Measurements from ENCODE around the gene S100A9. TPM values are rescaled to one million over a fixed set of nuclear protein-coding genes. Genes with fewer than 3 reads are reported as not detected.

Gene S100A9
- total RNA-seq, 1 experiment from 2014 or later: not detected

- no peaks in the 10 kb centered on the region for H3K79me1 ChIP-seq (ENCODE audit: insufficient read depth, low read depth, low read length, poor library complexity, severe bottlenecking)
- DNase-seq: peak; percentile 58
- Mint-ChIP-seq H3K4me3 (no peak within 1 kb of the TSS), H3K27me3 (ENCODE audit: low read depth) (peaks cover 30% of the 10 kb centered on the region), H3K27ac (no peak within 1 kb of the TSS; a peak in 1 of 7 replicates), H3K9me3 (no peaks in the 10 kb centered on the region), H3K4me1 (peaks cover 0 to 1% of the 10 kb centered on the region in 2 experiments; a peak in 1 of 4 replicates), H3K36me3 (ENCODE audit: insufficient read depth in 1 of 3, low read depth in 3 of 3) (no peaks in the 10 kb centered on the region; a peak in 1 of 7 replicates)
- no peak within 1 kb of the TSS for H2AK5ac ChIP-seq (ENCODE audit: insufficient read length, low read length)
- H3K4ac ChIP-seq (ENCODE audit: low read depth, low read length): no peak within 1 kb of the TSS
- H3K4me1 ChIP-seq (ENCODE audit: insufficient read depth, low read length): no peaks in the 10 kb centered on the region
- H3K9ac ChIP-seq (ENCODE audit: extremely low read depth, insufficient read length, low read length): no peak within 1 kb of the TSS
- H4K5ac ChIP-seq (ENCODE audit: insufficient read length, low read depth, low read length): no peak within 1 kb of the TSS
- no peak within 1 kb of the TSS for H3T11ph ChIP-seq (ENCODE audit: low read length)
- H3K9me3 ChIP-seq (ENCODE audit: control insufficient read depth, low read depth, low read length): no peaks in the 10 kb centered on the region
- no peaks in the 10 kb centered on the region for H3K23me2 ChIP-seq (ENCODE audit: insufficient read length, low read depth, low read length, poor library complexity, severe bottlenecking)
- H2BK12ac ChIP-seq (ENCODE audit: insufficient read length, low read depth, low read length): no peak within 1 kb of the TSS
- H4K91ac ChIP-seq (ENCODE audit: insufficient read length, low read depth, low read length): no peak within 1 kb of the TSS
- no peak within 1 kb of the TSS for H2BK15ac ChIP-seq (ENCODE audit: low read depth, low read length)
- no peak within 1 kb of the TSS for H3K18ac ChIP-seq (ENCODE audit: insufficient read length, low read depth, low read length)
- no peak within 1 kb of the TSS for H3K56ac ChIP-seq (ENCODE audit: insufficient read length, low read depth, low read length)
- 0 out of 3 replicates have a peak, but pooled peaks have one; percentile 8 for TF ChIP-seq CTCF (conservative IDR thresholded peaks at IDR 0.05)
- no peak within 1 kb of the TSS for H3K23ac ChIP-seq (ENCODE audit: insufficient read length, low read depth, low read length)
- no peak within 1 kb of the TSS for H2BK5ac ChIP-seq (ENCODE audit: insufficient read length, low read length)
- no peak within 1 kb of the TSS for H3K14ac ChIP-seq (ENCODE audit: insufficient read depth, low read length)
- H3K4me2 ChIP-seq (ENCODE audit: insufficient read depth, insufficient read length, low read length): no peak within 1 kb of the TSS
- no peak within 1 kb of the TSS for H2BK120ac ChIP-seq (ENCODE audit: low read depth, low read length, poor library complexity, severe bottlenecking)
- H3K27ac ChIP-seq (ENCODE audit: insufficient read length, low read depth, low read length): no peak within 1 kb of the TSS
- no peaks in the 10 kb centered on the region for H3K27me3 ChIP-seq (ENCODE audit: insufficient read depth, low read length)
- WGBS (ENCODE audit: extremely low coverage, insufficient read length, low lambda C conversion rate): no CpG with 5 or more reads among the region's 10 CpGs
- H3K79me2 ChIP-seq (ENCODE audit: insufficient read depth, low read length): no peaks in the 10 kb centered on the region
- no peak within 1 kb of the TSS for H2BK20ac ChIP-seq (ENCODE audit: low read depth, low read length, poor library complexity, severe bottlenecking)
- H2AFZ ChIP-seq (ENCODE audit: low read length): no peak within 1 kb of the TSS
- H4K20me1 ChIP-seq (ENCODE audit: control insufficient read depth, insufficient read depth, insufficient read length): no peaks in the 10 kb centered on the region
- no peak within 1 kb of the TSS for H4K8ac ChIP-seq (replicated peaks; ENCODE audit: insufficient read length, low read depth, low read length)
These were observed 8.9 kb upstream of the S100A9 start, which contains the start of gene PGLYRP4 for GRCh38 chr1:153348511-153349362. Gene PGLYRP4, minus strand, starts transcription at chr1:153348841. Its CDS starts 909 bp downstream, at chr1:153347932.

Measured in H9 (cell line).